GM19239 (cell line): Measurements from ENCODE around the gene TEX11.
"Not testable (repeated sequence)": the region's sequence is repeated elsewhere in the genome, so short reads cannot be mapped to it uniquely, and the experiment has no call there.

Experiments
- DNase-seq: peaks from one replicate; pipeline ENCODE4 v3.0.0; 2011; ENCODE audit warnings: low spot score; ENCODE audit not compliant: insufficient read length
- FAIRE-seq: peaks from 2 replicates; lab custom pipeline; 2011; peaks lifted over from hg19 to GRCh38; lab: Jason Lieb, UNC

The TEX11 gene

GRCh38 chrX:70769659-70770227, 138.8 kb downstream of the TEX11 start:
- no peak for FAIRE-seq

GRCh38 chrX:70762285-70762684, 146.2 kb downstream of the TEX11 start:
- FAIRE-seq (no peak), DNase-seq (no peak)

More at GRCh38 chrX:70769659-70770227, 138.8 kb downstream of the TEX11 start:
- DNase-seq: no peak

- FAIRE-seq: no peak
- DNase-seq: no peak
Measured at GRCh38 chrX:70755850-70756249, 152.7 kb downstream of the TEX11 start.

- FAIRE-seq (no peak), DNase-seq (no peak)
Measured at GRCh38 chrX:70754169-70754848, 154.2 kb downstream of the TEX11 start.

- not testable (repeated sequence) for DNase-seq, FAIRE-seq
Measured at GRCh38 chrX:70733774-70734173, 174.7 kb downstream of the TEX11 start.

- DNase-seq, FAIRE-seq: not testable (repeated sequence)
Measured at GRCh38 chrX:70727961-70728360, 180.6 kb downstream of the TEX11 start.

- DNase-seq (no peak), FAIRE-seq (no peak)
Measured at GRCh38 chrX:70720721-70721120, 187.8 kb downstream of the TEX11 start.

- FAIRE-seq, DNase-seq: not testable (repeated sequence)
Measured at GRCh38 chrX:70711336-70711735, 197.2 kb downstream of the TEX11 start.

GRCh38 chrX:70694339-70695122, 214.0 kb downstream of the TEX11 start:
- DNase-seq: no peak
- FAIRE-seq: no peak

- FAIRE-seq: not testable (repeated sequence)
Measured at GRCh38 chrX:70679455-70679854, 229.1 kb downstream of the TEX11 start.

GRCh38 chrX:70675284-70675683, 233.2 kb downstream of the TEX11 start:
- no peak for DNase-seq
- FAIRE-seq: no peak

More at GRCh38 chrX:70679455-70679854, 229.1 kb downstream of the TEX11 start:
- not testable (repeated sequence) for DNase-seq

- DNase-seq (no peak), FAIRE-seq (no peak)
Measured at GRCh38 chrX:70672326-70672725, 236.2 kb downstream of the TEX11 start.

- DNase-seq (no peak), FAIRE-seq (no peak)
Measured at GRCh38 chrX:70669120-70669519, 239.4 kb downstream of the TEX11 start.

- DNase-seq (no peak), FAIRE-seq (peak; percentile 14)
Measured at GRCh38 chrX:70664726-70665125, 243.8 kb downstream of the TEX11 start.

GRCh38 chrX:70661124-70661523, 247.4 kb downstream of the TEX11 start:
- not testable (repeated sequence) for FAIRE-seq, DNase-seq

GRCh38 chrX:70657546-70657945, 251.0 kb downstream of the TEX11 start:
- not testable (repeated sequence) for DNase-seq, FAIRE-seq

- FAIRE-seq (no peak), DNase-seq (no peak)
Measured at GRCh38 chrX:70656304-70656703, 252.2 kb downstream of the TEX11 start.

- FAIRE-seq: not testable (repeated sequence)
Measured at GRCh38 chrX:70647910-70648309, 260.6 kb downstream of the TEX11 start.

GRCh38 chrX:70636218-70636617, 272.3 kb downstream of the TEX11 start:
- DNase-seq: no peak
- no peak for FAIRE-seq

More at GRCh38 chrX:70647910-70648309, 260.6 kb downstream of the TEX11 start:
- DNase-seq: not testable (repeated sequence)

GRCh38 chrX:70635669-70636068, 272.8 kb downstream of the TEX11 start:
- FAIRE-seq (no peak), DNase-seq (no peak)

- FAIRE-seq (no peak), DNase-seq (no peak)
Measured at GRCh38 chrX:70635227-70635626, 273.3 kb downstream of the TEX11 start.
